Tibial nerve (tissue), 4 donors: ENCODE results near the gene KLF1.

ENCODE experiments used
- CTCF ChIP-seq, 5 experiments: fragments of 200-600 bp in 3 of 5; fragments of 450-650 bp in 2 of 5; sonication (generic) in 3 of 5; IDR thresholded peaks; one replicate each; pipeline ENCODE4 v1.5.1; 2016 to 2019; ENCODE audit warnings: antibody characterized with exemption in 5 of 5, mild to moderate bottlenecking in 3 of 5, moderate library complexity in 2 of 5
- EP300 ChIP-seq, 2 donors: sonication (generic); formaldehyde crosslinking; IDR thresholded peaks; one replicate each; pipeline ENCODE4 v1.6.1; 2017; ENCODE audit warnings: antibody characterized with exemption in 2 of 2, mild to moderate bottlenecking in 1 of 2
- POLR2A ChIP-seq, 2 donors: fragments of 450-650 bp; IDR thresholded peaks; one replicate each; pipeline ENCODE4 v1.6.1; 2017; ENCODE audit warnings: antibody characterized with exemption in 2 of 2, mild to moderate bottlenecking in 2 of 2, moderate library complexity in 2 of 2

- TF ChIP-seq CTCF (IDR thresholded peaks at IDR 0.05) (no peak), POLR2A (IDR thresholded peaks at IDR 0.05) (no peak), EP300 (IDR thresholded peaks at IDR 0.05) (no peak)
Measured at GRCh38 chr19:12921047-12921446, 34.0 kb upstream of the KLF1 start.
